Kidney capillary endothelial cell (primary cell): Measurements from ENCODE around the gene NEGR1.
A peak's percentile ranks its signal among the peaks of the same experiment; 100 is the strongest.

Experiments used
- DNase-seq: peaks from one replicate; pipeline ENCODE4 v3.0.0-alpha.2; 2018; ENCODE audit warnings: low spot score

Gene NEGR1

GRCh38 chr1:71561729-71562128 is 720.6 kb downstream of the NEGR1 start:
- no peak for DNase-seq

GRCh38 chr1:71561206-71561605 is 721.1 kb downstream of the NEGR1 start:
- no peak for DNase-seq

GRCh38 chr1:71559880-71560279 is 722.5 kb downstream of the NEGR1 start:
- DNase-seq = no peak

GRCh38 chr1:71557138-71557537 is 725.2 kb downstream of the NEGR1 start:
- DNase-seq = no peak

DNA sequence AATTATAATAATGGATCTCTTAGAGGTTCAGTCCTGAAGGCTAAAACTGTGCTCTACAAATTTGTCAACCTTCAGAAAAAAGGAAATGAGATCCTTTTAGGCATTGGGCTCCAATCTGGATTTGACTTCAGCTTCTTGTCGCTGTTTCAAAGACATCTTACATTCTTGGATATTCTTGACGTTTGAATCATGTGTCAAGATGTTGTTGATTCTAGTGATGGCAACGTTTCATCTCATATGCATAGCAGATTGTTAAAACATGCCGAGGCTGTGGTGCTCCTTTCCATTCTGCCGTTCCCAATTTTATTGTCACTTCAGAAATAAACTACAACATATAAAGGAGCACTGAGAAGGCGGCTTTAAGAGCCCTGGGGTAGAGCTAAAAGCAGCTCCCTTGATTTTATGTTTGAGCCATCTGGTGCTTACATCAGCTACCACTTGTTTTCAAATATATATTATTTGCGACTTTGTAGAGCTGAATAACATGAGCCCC is 733.9 kb downstream of the NEGR1 start:
- no peak for DNase-seq

GRCh38 chr1:71542155-71542554 is 740.2 kb downstream of the NEGR1 start:
- no peak for DNase-seq

GRCh38 chr1:71533950-71534349 is 748.4 kb downstream of the NEGR1 start:
- no peak for DNase-seq

DNA sequence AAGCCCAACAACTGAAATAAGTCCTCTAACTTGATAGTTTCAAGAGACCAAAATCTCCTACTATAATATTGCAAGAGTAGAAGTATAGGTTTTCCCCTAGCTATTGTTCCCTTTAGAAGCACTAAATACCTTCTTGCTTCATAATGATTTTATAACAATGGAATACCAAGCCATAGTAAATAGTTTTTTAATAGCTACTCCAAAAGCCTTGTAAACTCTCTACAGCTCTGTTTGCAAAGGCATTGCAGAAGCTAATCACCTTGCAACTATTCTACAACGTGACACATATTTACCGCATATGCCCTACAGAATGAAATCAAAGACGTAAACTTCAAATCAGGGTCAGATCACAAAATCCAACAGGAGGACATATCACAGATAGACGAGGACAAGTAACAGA is 750.0 kb downstream of the NEGR1 start:
- no peak for DNase-seq

DNA sequence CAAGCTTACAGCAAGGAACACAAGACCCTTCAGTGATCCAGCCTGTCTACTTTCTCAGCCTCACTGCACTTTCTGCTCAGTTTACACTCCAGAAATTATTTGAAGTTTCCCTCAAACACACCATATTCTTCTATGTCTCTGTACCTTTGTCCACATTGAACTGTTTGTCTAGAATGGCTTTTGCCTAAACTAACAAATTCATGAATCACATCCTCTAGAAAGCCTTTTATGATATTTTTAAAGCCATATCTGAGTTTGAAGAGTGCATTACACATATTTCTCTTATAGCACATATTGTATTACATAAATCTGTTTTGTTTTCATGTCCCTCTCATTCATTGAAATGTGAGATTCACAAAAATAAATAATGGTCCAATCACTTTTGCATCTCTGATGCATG is 755.5 kb downstream of the NEGR1 start:
- DNase-seq = no peak

DNA sequence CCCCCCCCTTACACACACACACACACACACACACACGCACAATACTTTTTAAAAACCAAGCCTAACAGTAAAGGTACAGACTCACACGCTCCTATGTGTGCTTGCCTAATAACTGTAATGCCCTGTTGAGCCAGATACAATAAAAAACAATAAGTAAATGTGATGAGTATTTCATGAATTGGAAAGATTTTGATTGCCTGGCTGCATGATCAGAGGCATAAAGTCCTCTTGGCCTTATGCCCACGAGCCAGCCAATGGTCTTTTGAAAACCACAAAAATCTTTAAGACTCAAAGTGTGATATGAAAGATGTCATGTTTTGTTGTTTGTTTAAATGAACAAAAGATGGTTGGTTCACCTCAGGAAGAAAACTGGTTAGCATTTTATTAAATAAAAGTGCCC is 759.6 kb downstream of the NEGR1 start:
- no peak for DNase-seq

DNA sequence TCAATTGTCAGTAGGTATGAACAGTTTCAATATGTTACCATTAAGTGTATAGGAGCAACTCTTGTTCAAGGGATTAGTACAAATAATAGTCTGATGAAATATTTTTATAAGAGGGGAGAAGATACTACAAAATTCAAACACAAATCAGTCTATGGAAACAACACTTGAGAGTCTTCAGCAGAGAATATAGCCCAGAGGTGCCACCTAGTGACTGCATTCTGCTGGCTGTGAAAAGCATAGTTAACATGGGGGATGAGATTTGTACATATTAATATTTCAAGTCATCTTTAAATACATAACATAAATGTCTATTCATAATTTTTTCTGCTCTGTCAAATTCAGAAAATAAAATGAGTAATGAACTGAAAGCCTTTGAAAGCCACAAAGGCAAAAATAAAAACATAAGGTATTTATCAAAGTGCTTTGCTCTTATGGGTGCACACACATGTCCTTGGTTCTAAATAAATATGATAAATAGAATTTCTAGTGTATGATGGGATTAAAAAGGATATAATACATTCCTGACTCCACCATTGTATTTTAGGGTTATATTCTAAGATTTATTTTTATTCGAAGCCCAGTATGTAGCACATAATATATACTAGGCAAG is 760.6 kb downstream of the NEGR1 start:
- peak; percentile 9 for DNase-seq

- no peak for DNase-seq
Observed at GRCh38 chr1:71511505-71511904, 770.8 kb downstream of the NEGR1 start.

DNA sequence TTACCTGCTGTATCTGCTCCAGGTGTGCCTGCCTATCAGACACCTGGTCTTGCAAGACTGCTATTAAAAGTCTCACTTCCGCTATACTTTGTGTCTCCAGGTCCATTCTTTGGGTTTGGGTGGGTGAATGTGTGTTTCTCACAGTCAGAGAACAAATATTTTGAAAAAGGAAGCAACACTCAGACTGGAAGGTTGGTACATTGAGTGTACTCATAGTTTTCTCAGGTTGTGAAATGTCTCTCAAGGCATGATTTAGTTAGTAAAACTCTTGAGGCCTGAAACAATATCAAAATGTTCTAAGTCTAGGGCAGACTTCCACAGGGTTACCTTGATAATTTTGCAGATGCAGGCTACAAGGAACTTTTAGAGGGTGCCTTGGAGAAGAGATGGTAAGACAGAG is 771.6 kb downstream of the NEGR1 start:
- no peak for DNase-seq

DNA sequence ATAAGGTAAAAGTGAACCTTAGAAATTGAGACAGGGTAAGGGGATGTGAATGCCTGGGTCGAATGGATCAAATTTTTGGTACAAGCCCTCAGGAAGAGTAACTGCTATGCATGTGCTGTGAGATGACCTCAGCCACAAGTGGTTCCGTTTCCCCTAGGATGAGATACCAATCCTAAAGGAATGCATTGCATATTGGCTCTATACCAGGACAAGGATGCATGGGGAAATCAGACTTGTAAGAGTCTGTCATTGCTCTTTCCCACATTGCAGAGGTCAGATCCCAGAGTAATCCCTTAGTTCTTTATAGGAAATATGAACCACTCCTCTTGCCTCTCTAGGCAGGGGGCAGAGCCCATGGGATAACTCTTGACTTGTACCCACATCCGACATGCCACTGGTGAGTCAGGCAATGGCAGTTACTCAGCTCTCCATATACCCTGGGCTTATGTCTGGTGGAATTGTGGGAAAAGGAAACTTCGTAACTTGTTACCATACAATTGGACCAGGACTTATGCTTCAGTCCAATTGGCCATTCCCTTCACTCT is 773.2 kb downstream of the NEGR1 start:
- no peak for DNase-seq

- DNase-seq = no peak
Observed at GRCh38 chr1:71502006-71502405, 780.3 kb downstream of the NEGR1 start.

DNA sequence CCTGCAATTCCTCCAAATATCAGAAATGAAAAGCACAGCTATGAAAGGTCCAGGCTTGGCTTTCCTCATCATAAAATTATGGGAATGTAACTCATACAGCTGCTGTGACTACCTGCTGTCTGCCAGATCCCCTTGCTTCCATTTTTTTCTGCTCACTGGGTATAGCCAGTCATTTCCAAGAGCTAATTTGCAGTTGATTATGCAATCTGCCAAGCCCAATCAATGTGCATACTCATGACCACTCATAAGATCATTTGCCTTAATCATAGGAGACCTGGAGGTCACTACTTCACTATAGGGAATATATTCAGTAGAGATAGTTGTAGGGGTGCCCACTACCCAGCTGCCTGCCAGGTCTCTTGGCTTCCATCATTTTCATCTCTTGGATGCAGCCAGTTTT is 783.8 kb downstream of the NEGR1 start:
- DNase-seq = no peak

DNA sequence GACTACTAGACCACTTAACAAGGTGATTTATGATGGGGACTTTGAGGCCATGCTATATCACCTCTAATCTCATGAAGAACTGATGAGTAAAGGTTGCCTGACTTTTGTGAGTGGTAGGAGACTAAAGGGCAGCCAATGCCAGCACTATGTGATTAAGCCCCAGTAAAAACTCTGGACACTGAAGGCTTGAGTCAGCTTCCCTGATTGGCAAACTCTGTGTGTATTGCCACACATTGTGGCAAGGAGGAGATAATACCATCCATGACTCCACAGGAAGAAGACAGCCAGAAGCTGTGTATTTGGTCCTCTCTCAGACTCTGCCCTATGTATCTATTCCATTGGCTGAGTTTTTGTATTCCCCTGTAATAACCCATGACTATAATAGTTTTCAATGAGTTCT is 788.2 kb downstream of the NEGR1 start:
- no peak for DNase-seq

- DNase-seq = no peak
Observed at GRCh38 chr1:71492298-71493041, 789.9 kb downstream of the NEGR1 start.

DNA sequence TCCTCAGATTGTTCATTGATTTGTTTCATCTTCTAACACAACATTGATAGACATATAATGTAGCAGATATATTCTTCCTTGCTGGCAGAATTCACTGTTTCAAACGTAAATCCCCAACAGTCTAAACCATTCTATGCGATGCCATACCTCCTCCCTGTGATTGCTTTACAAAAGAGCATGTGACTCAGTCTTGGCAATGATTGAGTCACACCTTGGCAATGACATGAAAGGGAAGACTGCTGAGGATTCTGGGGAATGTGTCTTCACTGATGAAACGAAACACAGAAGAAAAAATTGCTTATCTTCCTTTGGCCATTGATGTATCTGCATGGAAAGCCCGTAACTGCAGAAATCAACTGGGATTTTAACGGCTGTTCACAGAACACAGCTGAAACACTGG is 791.9 kb downstream of the NEGR1 start:
- no peak for DNase-seq

- DNase-seq = no peak
Observed at GRCh38 chr1:71488555-71489252, 793.6 kb downstream of the NEGR1 start.

DNA sequence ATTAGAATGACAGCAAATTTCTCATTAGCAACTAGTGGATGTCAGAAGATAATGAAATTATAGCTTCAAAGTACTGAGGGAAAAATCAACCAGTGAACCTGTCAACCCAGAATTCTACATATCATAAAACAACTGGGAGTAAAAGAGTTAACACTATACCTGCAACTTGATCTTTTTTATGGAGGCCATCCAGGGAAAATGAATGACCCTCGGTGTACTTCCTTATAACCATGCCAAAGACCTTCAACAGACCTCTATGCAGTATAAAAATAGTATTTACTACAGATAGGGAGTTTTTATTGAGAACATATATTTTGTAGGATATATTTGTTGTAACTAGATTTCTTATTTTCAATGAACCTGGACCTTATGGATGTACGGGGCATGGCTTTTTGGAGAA is 809.0 kb downstream of the NEGR1 start:
- DNase-seq = no peak

- no peak for DNase-seq
Observed at GRCh38 chr1:71465093-71465492, 817.2 kb downstream of the NEGR1 start.

DNA sequence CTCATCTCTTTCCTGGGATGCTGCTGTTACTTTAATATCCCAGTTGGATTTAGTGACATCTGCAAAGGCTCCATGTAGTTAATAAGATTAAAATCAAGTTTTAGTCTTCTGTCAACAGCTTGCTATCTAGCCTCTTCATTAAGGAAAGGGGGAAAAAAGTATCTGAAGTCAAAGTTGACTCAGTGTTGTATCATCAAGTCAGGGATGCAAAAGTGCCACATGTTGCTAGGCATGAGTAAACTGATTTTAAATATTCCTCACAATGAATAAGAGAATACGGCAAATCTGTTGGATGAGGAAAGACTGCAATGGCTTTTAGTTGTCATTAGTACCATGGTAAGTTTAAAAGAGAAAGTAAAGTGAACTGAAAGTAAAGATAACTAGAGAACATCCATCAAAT is 818.3 kb downstream of the NEGR1 start:
- DNase-seq = no peak
